Vagina (tissue), 2 donors: ENCODE measurements around the gene FGG. TPM values are rescaled to one million over a fixed set of nuclear protein-coding genes. Genes with fewer than 3 reads are reported as not detected.
"Not testable (repeated sequence)": the region's sequence is repeated elsewhere in the genome, so short reads cannot be mapped to it uniquely, and the experiment has no call there.

Experiments
- DNase-seq, 2 donors: peaks; one replicate each; pipeline ENCODE4 v3.0.0-alpha.2; 2017; ENCODE audit errors: extremely low spot score in 2 of 2
- H3K27ac ChIP-seq: fragments of 200-600 bp; sonication (generic); one replicate; pipeline ENCODE4 v1.5.1; 2019
- H3K27me3 ChIP-seq: fragments of 200-600 bp; sonication (generic); one replicate; pipeline ENCODE4 v1.5.1; 2019
- H3K36me3 ChIP-seq, 2 donors: fragments of 200-600 bp; sonication (generic); one replicate each; pipeline ENCODE4 v1.5.1; 2017 to 2019
- H3K4me1 ChIP-seq: fragments of 200-600 bp; sonication (generic); one replicate; pipeline ENCODE4 v1.5.1; 2019
- H3K4me3 ChIP-seq, 2 donors: fragments of 200-600 bp; sonication (generic); 1 replicate in 1 of 2; 2 replicates in 1 of 2; pipeline ENCODE4 v1.5.1; 2016 to 2019
- H3K9me3 ChIP-seq: fragments of 200-600 bp; sonication (generic); one replicate; pipeline ENCODE4 v1.5.1; 2019
- CTCF ChIP-seq, 3 experiments: fragments of 450-650 bp in 2 of 3; fragments of 200-600 bp in 1 of 3; sonication (generic) in 1 of 3; IDR thresholded peaks; one replicate each; pipeline ENCODE4 v1.5.1; 2017 to 2019; ENCODE audit warnings: antibody characterized with exemption in 3 of 3, mild to moderate bottlenecking in 2 of 3, moderate library complexity in 2 of 3
- POLR2A ChIP-seq, 2 donors: fragments of 450-650 bp; IDR thresholded peaks; one replicate each; pipeline ENCODE4 v1.6.1; 2017; ENCODE audit warnings: antibody characterized with exemption in 2 of 2, mild to moderate bottlenecking in 2 of 2, moderate library complexity in 2 of 2
- POLR2AphosphoS5 ChIP-seq, 2 donors: sonication (generic); formaldehyde crosslinking; IDR thresholded peaks; one replicate each; pipeline ENCODE4 v1.9.0; 2017; ENCODE audit warnings: antibody characterized with exemption in 2 of 2, mild to moderate bottlenecking in 2 of 2, low read depth in 1 of 2; ENCODE audit not compliant: insufficient read depth in 1 of 2
- intact Hi-C: fragments of 100-400 bp; cut with DNase I; formaldehyde crosslinking; loops from one replicate; pipeline ENCODE4 v1.15.1; 2023
- total RNA-seq: library from RNA; depleted of rRNA; stranded (reverse); fragments of >200 nt; gene quantifications from one replicate; pipeline ENCODE4 v1.2.3, GENCODE V29; 2016

The FGG gene
- total RNA-seq, 1 donor from 2014 or later = not detected

GRCh38 chr4:154602404-154603020 is 9.9 kb downstream of the FGG start:
- Histone ChIP-seq H3K4me3 (no peak overlapping the region), H3K27me3 (no peaks in the 10 kb centered on the region), H3K27ac (no peak overlapping the region), H3K36me3 (no peaks in the 10 kb centered on the region), H3K9me3 (no peaks in the 10 kb centered on the region), H3K4me1 (no peaks in the 10 kb centered on the region)
- no peak for DNase-seq
- intact Hi-C loops = no loop called here
- TF ChIP-seq POLR2AphosphoS5 (IDR thresholded peaks at IDR 0.05; ENCODE audit: insufficient read depth in 1 of 2, low read depth in 1 of 2) (no peak), CTCF (IDR thresholded peaks at IDR 0.05) (no peak)

- Histone ChIP-seq H3K4me1 (no peaks in the 10 kb centered on the region), H3K27ac (no peak overlapping the region), H3K4me3 (no peak overlapping the region), H3K9me3 (no peaks in the 10 kb centered on the region), H3K27me3 (no peaks in the 10 kb centered on the region), H3K36me3 (no peaks in the 10 kb centered on the region)
- intact Hi-C loops = no loop called here
- no peak for DNase-seq
- TF ChIP-seq POLR2A (IDR thresholded peaks at IDR 0.05) (no peak), CTCF (IDR thresholded peaks at IDR 0.05) (no peak), POLR2AphosphoS5 (IDR thresholded peaks at IDR 0.05; ENCODE audit: insufficient read depth in 1 of 2, low read depth in 1 of 2) (no peak)
Measured at GRCh38 chr4:154597798-154598774, 14.4 kb downstream of the FGG start.

- H3K4me1 ChIP-seq, H3K36me3 ChIP-seq, intact Hi-C loops, DNase-seq, H3K27ac ChIP-seq, H3K4me3 ChIP-seq, H3K27me3 ChIP-seq, H3K9me3 ChIP-seq: not testable (repeated sequence)
Measured at GRCh38 chr4:154597281-154597680, 15.2 kb downstream of the FGG start.

- intact Hi-C loops = no loop called here
- Histone ChIP-seq H3K27ac (no peak overlapping the region), H3K9me3 (no peaks in the 10 kb centered on the region), H3K27me3 (no peaks in the 10 kb centered on the region), H3K4me3 (no peak overlapping the region), H3K4me1 (no peaks in the 10 kb centered on the region), H3K36me3 (no peaks in the 10 kb centered on the region)
- TF ChIP-seq POLR2AphosphoS5 (IDR thresholded peaks at IDR 0.05; ENCODE audit: insufficient read depth in 1 of 2, low read depth in 1 of 2) (no peak), POLR2A (IDR thresholded peaks at IDR 0.05) (no peak)
- no peak for DNase-seq
Measured at GRCh38 chr4:154595807-154596206, 16.6 kb downstream of the FGG start.

GRCh38 chr4:154594343-154594742 is 18.1 kb downstream of the FGG start:
- H3K4me1 ChIP-seq, H3K27ac ChIP-seq, DNase-seq, H3K9me3 ChIP-seq, H3K36me3 ChIP-seq, H3K27me3 ChIP-seq, H3K4me3 ChIP-seq, intact Hi-C loops: not testable (repeated sequence)

GRCh38 chr4:154593868-154594267 is 18.6 kb downstream of the FGG start:
- H3K27me3 ChIP-seq = no peaks in the 10 kb centered on the region
- DNase-seq = no peak
- H3K4me3 ChIP-seq = no peak overlapping the region
- H3K4me1 ChIP-seq = no peaks in the 10 kb centered on the region
- no peak overlapping the region for H3K27ac ChIP-seq
- no peak for TF ChIP-seq CTCF (IDR thresholded peaks at IDR 0.05)
- no peak for TF ChIP-seq POLR2AphosphoS5 (IDR thresholded peaks at IDR 0.05; ENCODE audit: insufficient read depth in 1 of 2, low read depth in 1 of 2)
- TF ChIP-seq POLR2A (IDR thresholded peaks at IDR 0.05) = no peak
- intact Hi-C loops = no loop called here
- no peaks in the 10 kb centered on the region for H3K36me3 ChIP-seq
- H3K9me3 ChIP-seq = no peaks in the 10 kb centered on the region
